ENCODE results near the gene INTS1.
"Not testable (repeated sequence)": the region's sequence is repeated elsewhere in the genome, so short reads cannot be mapped to it uniquely, and the experiment has no call there.

Gene INTS1

DNA sequence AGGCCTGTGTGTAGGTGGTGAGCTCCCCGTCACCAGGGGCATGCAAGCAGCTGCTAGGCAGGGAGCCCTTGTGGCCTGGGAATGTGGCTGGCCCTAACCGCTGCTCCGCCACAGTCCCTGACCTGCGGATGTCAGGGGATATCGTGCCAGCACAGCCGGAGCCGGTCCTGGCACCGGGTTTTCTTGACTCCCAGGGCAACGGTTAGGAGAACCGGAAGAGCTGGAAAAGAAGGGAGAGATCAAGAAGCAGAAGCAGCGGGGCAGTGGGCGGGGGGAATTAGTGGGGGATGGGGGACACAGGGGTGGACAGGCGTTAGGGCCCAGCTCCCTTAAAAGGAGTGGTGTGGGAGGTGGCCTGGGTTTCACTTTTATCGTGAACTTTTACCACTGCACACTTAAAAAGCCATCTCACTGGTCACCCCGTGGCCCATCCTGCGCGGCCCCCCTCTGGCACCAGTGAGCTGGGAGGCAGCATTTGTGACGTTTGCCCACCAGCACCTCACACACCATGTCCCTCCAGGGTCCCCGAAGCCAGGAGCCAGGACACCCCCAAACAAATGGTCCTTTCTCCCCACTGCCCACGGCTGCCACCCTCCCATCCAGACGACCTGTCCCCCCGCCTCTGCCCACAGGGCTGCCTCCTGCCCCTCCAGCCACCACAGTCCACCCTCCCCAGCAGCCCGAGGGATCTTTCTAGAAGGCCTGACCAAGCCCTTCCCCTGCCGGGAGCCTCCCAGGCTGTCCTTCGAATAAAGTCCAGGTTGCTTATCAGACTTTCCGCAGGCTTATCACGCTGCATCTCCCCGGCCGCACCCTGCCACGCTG is 43.2 kb downstream of the INTS1 start:
- no peak for DNase-seq

DNA sequence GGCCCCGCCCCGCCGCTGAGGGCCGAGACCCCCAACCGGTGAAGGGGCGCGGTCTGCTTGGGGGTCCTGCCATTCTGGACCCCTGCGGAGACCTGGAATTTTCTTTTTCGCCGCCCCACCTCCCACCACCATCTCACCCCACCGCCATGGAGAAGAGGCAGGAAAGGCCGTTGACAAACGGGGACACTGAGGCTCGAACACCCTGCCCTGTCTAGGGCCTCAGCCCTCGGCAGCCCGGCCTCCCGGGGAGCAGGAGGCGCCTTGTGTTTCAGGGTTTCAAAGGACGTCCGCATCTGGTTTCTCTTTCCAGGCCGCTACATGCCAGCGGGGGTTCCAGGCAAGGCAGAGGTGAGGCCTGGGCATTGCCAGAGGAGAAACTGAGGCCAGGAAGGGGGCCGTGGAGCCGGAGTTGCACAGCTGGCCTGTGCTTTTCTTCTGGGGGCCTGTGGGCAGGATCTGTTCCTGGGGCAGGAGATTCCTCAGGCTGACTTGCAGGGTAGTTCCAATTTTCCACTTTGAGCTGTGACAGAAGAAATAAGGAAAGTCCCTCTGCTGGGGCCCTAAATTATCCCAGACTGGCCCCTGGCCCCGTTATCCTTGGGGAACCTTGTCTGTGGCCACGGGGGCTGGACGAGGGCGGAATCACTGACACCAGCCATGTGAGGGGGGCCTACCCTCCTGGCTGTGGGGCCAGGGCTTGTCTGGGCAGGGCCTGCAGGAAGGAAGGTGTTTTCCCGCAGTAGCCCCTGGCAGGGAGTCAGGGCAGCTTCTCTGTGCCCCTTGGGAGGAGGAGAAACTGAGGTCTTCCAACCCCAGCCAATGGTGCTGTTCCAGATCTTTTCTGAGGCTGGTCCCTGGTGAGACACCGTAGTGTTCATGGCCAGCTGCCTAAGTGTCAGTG is 44.0 kb downstream of the INTS1 start:
- DNase-seq: no peak

DNA sequence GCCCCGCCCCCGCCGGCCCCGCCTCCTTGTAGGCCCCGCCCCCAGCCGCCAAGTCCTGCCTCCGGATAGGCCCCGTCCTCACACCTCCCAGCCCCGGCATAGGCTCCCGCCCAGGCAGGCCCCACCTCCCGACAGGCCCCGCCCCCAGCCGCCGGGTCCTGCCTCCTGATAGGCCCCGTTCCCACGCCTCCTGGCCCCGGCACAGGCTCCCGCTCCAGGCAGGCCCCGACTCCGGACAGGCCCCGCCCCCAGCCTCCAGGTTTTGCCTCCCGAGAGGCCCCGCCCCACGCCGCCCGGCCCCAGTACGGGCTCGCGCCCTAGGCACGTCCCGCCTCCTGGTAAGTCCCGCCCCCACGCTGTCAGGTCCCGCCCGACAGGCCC is 44.7 kb downstream of the INTS1 start:
- DNase-seq: peak; percentile 99

DNA sequence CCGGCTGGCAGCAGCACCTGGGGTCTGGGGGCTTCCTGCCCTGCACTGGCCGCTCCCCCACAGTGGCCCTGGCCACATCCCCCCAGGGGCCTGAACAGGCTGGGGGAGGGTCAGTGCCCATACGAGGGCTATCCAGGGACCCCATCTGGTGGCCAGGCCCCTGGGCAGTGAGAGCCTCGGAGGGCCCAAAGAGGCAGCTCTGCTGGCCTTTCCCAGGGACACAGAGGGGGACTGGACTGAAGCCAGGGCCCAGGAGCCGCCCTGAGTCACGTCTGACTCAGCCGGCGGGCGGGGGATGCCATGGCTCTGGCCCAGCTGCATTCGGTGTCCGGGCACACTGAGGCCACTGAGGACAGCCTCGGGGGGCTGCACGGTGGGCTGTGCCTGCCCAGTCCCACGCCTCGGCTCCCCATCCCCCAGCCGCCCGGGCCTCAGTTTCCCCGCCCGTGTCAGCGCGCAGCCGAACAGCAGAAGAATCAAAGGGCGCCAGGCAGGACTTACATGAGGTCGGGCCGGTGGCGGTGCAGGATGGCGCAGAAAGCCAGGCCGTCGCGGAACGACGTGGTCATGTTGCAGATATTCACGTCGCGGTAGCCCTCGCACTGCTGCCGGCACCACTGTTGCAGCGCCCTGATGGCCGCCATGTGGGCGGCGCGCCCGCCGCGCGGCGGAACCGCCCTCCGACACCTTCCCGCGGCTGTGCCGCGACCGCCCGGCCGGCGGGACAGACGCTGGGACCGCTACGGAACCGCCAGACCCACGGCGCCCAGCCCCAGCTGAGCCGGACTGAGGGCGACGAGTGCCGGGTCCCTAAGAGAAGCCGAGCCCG is 45.3 kb downstream of the INTS1 start, which contains the start of gene MICALL2:
TSS of gene MICALL2 (minus strand) at position 788 of the 829 bp plus-strand sequence. CDS start at position 644, 144 bp downstream.
- peak in 1 of 2 donors; percentile 32 for DNase-seq

DNA sequence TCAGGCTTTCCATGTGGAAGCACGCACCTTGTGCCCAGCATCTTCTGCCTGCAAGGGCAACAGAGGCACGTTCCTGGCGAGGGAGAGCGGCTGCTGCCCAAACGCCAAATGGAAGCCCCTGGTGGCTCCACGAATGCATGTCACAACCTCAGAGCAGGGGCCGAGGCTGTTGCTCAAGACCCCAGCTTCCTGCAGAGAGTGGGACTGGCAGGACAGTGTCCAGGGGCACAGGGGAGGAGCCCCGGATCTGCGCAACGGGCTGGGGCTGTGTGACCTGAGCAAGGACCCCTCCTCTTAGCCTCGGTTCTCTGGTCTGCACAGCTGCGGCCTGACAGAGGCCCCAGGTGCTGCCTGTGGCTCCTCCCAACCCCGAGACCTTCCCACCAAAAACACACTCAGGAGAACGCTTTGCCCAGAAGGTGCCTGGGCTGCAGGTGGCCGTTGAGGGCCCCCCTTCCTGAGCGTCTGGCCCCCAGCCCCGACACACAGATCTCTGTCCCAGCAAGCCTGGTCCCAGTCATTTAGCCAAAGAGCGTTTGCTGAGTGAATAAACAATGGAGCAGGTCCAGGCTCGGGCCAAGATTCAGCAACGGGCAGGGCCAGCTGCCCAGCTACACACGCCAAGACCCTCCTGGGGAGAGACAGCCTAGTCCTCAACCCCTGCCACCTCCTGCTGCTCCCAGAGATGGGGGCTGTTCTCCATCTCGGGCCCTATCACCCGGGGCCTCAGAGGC is 46.1 kb downstream of the INTS1 start:
- no peak for DNase-seq

DNA sequence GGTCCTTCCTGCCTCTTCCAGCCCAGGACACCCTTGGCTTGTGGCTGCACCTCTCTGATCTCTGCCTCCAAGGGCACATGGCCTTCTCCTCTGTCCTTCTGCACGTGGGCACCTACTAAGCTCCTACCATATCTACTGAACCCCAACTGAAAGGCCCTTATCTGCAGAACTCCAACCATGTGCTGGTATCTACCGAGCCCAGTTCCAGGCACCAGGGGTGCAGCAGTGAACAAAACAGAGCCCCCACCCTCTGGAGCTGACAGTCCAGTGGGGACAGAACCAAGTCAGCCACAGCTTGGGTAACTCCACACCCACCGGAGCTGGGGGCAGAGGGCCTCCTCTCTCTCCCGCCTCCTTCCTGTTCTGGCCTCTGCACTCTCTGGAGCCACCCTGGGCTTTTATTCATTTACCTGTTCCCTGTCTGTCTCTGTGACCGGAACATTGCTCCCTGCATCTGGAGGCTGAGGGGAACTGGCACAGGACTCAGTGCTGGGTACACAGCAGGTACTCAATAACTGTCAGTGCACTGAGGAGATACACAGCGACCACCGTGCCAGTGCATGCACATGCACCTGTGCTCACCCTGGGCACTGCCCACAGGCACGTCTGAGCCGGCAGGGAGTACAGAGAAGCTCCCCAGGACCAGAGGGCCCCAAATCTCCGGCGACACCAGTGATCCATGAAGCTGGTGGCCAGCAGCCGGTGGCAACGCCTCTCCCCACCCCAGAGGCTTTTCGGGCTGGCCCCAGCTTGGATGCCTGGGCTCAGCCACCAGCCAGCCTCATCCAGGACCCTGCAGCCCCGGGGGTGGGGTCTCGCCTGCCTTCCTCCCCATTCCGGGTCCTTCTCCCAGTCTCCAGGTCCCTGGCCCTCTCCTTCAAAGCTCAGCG is 46.9 kb downstream of the INTS1 start:
- DNase-seq: no peak

DNA sequence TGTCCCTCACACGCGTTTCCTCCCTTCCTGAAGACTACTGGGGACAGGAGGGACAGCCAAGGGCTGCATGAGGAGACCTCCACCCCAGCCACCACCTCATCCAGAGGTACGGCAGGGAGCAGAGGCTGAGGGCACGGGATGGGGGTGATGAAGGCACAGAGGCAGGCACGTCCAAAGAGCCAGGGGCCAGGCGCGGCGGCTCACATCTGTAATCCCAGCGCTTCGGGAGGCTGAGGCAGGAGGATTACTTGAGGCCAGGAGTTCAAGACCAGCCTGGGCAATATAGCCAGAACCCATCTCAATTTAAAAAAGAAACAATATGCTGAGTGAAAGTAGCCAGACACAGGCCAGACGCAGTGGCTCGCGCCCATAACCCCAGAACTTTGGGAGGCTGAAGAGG is 48.2 kb downstream of the INTS1 start:
- no peak for DNase-seq

DNA sequence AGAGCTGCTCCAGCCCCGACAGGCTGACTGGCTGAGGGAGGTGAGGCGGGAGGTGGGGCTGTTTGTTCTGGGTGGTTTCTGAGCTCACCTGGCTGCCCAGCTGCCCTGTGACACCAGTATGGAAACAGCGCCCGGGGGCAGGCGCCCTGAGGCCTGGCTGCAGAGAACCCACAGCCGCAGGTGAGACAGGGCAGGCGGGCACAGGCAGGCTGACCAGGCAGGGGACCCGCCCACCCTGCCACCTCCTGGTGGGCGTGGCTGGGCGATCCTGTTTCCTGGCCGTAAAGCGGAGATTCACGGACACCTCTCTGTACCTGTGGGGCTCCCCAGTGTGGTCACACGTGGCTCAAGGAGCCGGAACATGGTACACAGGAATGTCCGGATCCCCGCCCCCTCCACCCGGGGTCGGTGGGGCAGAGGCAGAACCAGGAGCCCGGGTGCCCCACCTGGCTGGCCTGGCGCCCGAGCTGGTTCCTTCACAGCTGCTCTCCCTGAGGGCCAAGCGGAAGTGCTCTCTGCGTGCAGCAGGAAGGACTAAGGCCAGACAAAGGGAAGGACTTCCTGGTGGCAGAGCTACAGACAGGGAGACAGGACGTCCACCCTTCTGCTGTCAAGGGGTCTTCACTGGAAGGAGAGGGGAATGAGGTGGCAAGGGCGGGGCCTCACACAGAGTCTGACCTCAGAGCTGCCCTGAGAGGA is 48.8 kb downstream of the INTS1 start:
- no peak for DNase-seq

DNA sequence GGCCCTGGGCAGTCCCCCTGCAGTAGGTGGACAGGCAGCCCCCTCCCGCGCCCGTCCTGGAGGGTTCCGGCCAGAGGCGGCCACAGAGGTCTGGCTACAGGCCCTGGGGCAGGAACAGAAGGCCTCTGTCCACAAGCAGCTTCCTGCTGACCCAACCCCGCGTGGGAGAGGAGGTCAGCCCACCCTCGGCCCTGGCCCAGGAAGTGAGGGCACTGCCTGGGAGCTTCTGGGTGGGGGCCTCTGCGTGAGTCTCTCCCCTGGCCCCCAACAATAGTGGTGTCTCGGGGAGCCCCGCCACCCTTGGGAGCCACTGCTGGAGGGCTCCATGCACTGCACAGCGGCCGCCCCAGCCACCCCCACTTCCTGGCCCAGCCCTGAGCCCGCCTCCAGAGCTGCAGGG is 49.6 kb downstream of the INTS1 start:
- DNase-seq: no peak

DNA sequence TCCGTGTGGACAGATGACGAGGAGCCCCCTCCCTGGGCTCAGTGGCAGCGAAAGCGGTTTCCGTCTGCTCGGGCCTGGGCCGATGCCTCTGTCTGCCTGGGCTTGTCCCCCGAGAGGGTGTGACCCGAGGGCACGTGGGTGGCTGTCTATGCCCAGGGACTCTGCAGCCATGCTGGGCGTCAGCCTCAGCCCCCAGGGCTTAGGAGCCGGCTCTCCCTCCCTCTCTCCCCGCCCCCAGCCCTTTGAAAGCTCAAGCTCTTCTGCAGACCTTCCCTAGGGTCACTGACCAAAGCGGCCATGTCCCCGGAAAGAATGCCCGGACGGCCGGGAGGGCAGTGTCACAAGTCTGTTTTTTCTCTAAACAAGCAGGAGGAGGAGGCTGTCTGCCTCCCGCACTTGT is 52.0 kb downstream of the INTS1 start:
- DNase-seq: no peak

DNA sequence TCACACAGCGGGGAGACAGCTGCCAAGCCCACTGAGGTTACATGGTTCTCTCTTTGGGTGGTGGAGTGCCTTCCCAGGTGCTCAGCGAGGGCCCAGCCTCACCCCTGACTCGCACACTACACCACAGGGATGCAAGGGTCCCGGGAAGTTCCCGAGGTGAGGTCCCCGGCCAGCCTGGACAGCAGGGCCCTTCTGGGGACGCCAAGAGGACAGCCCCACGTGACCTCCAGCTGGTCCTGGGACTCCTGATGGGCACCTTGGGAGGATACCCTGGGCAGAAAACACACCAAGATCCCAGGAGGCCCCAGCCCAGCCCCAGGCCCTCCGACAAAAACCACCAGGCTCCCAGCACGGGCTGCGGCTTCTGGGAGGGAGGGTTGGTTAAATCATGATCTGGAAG is 53.2 kb downstream of the INTS1 start:
- DNase-seq: no peak

DNA sequence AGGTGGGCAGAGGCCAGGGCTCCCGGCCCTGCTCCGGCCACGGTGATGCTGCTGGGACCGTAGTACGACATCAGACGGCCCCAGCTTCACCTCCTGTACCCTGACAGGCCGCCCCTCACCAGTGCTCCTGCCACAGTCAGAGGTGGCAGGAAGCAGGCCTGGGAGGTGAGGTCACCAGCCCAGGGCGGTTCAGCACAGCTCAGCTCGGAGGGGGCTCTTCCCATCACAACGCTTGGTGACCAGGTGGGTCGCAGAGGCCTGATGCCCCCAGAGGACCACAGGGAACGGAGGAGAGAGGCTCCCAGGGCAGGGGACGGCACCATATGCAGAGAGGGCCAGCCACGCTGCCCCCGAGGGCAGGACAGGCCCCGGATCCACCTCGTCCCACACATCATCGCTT is 53.8 kb downstream of the INTS1 start:
- DNase-seq: no peak

DNA sequence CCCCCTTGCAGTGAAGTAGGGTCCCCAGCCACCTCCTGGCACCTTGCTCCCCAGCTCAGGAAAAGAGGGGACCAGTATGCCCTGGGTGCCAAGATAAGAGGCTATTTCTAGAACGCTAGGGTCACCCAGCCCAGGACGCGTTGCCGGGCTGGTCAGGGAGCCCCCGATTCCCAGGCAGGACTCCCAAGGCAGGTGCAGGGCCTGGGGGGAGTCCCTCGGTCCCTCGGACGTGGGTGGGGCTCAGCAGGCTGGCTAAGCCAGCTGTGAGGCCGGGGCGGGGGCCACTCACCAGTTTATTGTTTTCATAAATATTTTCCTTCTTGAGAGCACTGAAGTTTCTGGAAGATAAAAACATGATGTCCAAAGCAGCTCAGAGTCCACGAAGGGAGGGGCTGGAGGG is 54.2 kb downstream of the INTS1 start:
- no peak for DNase-seq

DNA sequence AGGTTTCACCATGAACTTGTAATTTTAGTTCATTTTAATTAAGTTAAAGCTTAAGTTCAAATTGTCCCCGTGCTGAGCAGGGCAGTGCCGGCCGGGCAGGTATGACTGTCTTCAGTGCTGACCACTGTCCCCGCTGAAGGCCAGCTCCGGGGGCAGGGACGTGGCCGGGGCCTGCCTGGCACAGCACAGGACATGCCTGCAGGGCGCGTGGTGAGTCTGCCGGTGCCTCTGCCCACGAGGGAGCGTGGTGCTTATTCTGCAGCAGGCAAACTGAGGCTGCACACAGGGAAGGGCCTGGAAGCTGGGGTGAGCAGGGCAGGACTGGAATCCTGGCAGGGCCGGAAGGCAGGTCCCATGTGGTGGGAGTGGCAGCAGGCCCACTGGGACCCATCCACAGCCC is 54.7 kb downstream of the INTS1 start:
- DNase-seq: no peak

DNA sequence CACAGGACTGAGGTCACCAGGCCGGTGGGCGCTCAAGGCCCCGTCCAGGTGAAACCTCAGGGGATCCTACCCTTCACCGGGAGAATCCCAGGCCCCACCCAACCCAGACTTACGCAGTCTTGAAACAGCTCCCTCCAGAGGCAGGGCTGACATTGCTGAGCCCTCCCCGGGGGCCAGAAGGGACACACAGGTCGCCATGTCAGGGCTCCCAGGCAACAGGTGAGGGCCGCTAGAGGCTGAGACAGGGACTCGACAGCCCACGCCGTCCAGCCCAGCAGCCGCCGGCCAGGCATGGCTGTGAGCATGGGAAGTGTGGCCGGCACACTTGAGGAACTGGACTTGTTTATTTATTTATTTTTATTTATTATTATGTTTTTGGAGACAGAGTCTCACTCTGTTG is 55.2 kb downstream of the INTS1 start:
- DNase-seq: no peak

DNA sequence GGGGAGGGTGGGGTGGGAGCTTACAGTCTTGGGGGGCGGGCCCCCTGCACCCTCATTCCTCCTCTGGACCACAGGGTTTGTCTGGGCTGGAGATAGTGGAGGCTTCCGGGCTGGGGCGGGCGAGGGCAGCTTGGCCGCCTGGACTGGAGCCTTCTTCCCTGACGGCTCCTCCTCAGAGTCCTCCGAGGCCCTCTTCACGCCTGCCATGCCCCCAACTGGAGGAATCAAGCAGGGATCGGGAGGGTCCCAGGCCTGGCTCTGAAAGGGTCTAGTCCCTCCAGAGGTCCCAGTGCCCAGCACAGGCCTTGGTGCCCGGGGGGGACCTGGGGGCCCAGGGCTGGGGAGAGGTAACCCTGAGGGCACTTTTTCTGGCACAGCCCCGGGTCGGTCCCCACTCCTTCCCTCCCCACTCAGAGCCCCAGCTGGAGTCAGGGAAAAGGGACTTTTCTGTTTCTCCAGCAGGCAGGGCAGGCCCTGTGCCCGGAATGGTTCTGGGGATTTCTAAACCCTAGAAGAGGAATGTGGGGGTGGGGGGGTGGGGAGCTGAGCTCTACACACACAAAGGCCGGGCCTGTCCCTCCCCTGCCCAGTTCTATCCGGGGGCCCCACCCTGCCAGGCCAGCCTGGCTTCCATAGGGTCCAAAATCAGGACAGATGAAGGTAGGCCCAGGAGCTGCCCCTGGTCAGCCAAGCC is 56.5 kb downstream of the INTS1 start:
- no peak for DNase-seq

DNA sequence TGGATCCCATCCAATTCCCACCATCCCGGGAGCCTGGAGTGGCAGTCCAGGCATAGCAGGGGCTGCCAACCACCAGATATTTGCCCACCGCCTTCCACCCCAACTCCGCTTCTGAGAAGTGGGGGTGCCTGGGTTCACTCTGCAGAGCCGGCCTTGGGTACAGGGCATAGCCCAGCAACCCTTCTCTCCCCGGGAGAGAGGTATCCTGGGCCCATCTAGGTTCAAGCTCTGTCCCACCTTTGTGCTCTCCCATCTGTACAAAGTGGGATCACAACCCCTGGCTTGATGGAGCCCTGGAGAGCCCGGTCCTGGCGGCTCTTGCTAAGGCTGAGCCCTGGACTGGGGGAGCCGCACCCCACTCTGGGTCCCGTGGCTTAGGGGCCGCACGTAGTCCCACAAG is 57.1 kb downstream of the INTS1 start:
- DNase-seq: no peak

DNA sequence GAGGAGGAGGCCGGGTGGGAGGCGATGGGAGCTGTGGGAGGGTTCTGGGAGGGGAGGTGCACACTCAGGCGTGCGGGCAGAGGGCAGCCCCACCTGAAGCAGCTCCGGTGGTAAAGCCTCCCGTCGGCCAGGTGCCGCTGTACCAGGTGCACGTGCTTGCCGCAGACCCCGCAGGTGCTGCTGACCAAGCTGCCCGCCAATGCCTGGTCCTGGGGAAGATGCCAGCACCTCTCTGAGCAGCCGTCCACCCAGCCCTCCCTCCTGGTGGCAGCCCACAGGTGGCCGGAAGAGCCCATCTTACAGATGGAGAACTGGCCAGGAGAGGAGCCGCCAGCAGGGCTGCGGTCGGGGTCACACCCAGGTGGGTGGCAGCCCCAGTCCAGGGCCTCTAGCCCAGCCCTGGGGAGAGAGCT is 57.6 kb downstream of the INTS1 start:
- DNase-seq: no peak

DNA sequence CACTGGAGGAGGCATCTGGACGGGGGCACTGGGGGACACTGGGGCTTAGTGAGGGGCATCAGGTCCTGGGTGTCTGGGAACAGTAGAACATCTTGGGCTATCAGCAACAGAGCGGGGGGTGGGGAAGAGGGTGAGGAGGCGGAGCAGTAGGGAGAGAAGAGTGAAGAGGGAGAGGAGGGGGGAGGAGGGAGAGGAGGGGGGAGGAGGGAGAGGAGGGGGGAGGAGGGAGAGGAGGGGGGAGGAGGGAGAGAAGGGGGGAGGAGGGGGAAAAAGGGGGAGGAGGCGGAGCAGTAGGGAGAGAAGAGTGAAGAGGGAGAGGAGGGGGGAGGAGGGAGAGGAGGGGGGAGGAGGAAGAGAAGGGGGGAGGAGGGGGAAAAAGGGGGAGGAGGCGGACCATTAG is 58.2 kb downstream of the INTS1 start:
- not testable (repeated sequence) for DNase-seq

DNA sequence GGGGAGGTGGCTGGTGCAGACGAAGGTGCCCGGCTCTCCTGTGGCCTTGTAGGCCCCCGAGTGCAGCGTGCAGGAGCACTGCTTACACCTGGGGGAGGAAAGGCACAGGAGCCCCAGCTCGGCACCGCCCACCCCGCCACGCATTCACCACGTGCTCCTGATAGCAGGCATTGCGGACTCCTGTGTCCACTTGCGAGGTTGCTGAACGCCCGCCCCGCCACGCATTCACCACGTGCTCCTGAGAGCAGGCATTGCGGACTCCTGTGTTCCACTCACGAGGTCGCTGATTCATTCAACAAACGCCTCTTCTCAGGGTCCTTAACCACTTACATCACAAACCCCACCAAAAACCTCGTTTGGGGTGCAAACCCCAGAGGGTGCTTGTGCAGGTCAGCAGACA is 58.8 kb downstream of the INTS1 start:
- no peak for DNase-seq

Data from CD4-positive, alpha-beta T cell treated with Interferon alpha-2 for 1 hour (primary cell).